K562 (cell line): ENCODE results near the gene ARV1. TPM values are rescaled to one million over a fixed set of nuclear protein-coding genes. Genes with fewer than 3 reads are reported as not detected.

Source experiments
- BDP1 ChIP-seq: IDR thresholded peaks from 3 replicates; pipeline ENCODE4 v1.6.1; 2011; ENCODE audit not compliant: insufficient read length, insufficient read depth
- CBFA2T3 ChIP-seq: fragments of 450-650 bp; IDR thresholded peaks from 2 replicates; pipeline ENCODE4 v1.6.1; 2017
- CCNT2 ChIP-seq: IDR thresholded peaks from 2 replicates; pipeline ENCODE4 v1.6.1; 2011; ENCODE audit warnings: borderline replicate concordance, low read depth, mild to moderate bottlenecking, moderate library complexity, mixed read lengths, low read length; ENCODE audit not compliant: insufficient read length; ENCODE audit errors: extremely low read depth
- DDX20 ChIP-seq: fragments of 450-650 bp; IDR thresholded peaks from 2 replicates; pipeline ENCODE4 v1.6.1; 2016; ENCODE audit warnings: missing genetic modification characterization, low read depth, mild to moderate bottlenecking, missing compliant biosample characterization, moderate library complexity
- DMBX1 ChIP-seq: fragments of 250-450 bp; sonication (Bioruptor Pico); IDR thresholded peaks from 2 replicates; pipeline ENCODE4 v1.8.0; 2022; ENCODE audit warnings: inconsistent platforms, mild to moderate bottlenecking, moderate library complexity, borderline replicate concordance
- LARP7 ChIP-seq: fragments of 450-650 bp; IDR thresholded peaks from 2 replicates; pipeline ENCODE4 v1.6.1; 2016
- MEF2D ChIP-seq: conservative IDR thresholded peaks from 2 replicates; pipeline ENCODE4 v1.6.1; 2016; ENCODE audit warnings: low read depth, missing genetic modification characterization, missing compliant biosample characterization
- MTA1 ChIP-seq: fragments of 450-650 bp; IDR thresholded peaks from 2 replicates; pipeline ENCODE4 v1.6.1; 2017; ENCODE audit warnings: borderline replicate concordance
- NR4A1 ChIP-seq, 2 experiments: fragments of 250-450 bp in 1 of 2; fragments of 450-650 bp in 1 of 2; sonication (Bioruptor Pico) in 1 of 2; IDR thresholded peaks; 2 replicates each; pipeline versions ENCODE4 v1.4.0 to v1.6.1; 2016 to 2020; ENCODE audit warnings: mild to moderate bottlenecking in 2 of 2, missing compliant biosample characterization in 1 of 2, missing genetic modification characterization in 1 of 2, moderate library complexity in 1 of 2
- NUFIP1 ChIP-seq: fragments of 450-650 bp; IDR thresholded peaks from 2 replicates; pipeline ENCODE4 v1.6.1; 2018; ENCODE audit not compliant: partially characterized antibody
- TAF7 ChIP-seq: fragments of 450-650 bp; IDR thresholded peaks from 2 replicates; pipeline ENCODE4 v1.6.1; 2016; ENCODE audit warnings: missing genetic modification characterization, missing compliant biosample characterization
- TCF15 ChIP-seq: fragments of 250-450 bp; sonication (Bioruptor Pico); IDR thresholded peaks from 2 replicates; pipeline ENCODE4 v1.8.0; 2022; ENCODE audit warnings: moderate library complexity, mild to moderate bottlenecking, inconsistent platforms
- TCF3 ChIP-seq: sonication (generic); formaldehyde crosslinking; IDR thresholded peaks from 2 replicates; pipeline ENCODE4 v1.4.0; 2020; ENCODE audit warnings: mild to moderate bottlenecking, missing genetic modification reagents
- ZNF134 ChIP-seq: fragments of 250-450 bp; sonication (Bioruptor Pico); conservative IDR thresholded peaks from 2 replicates; pipeline ENCODE4 v1.4.0; 2020
- ZNF212 ChIP-seq: fragments of 450-650 bp; formaldehyde crosslinking; IDR thresholded peaks from 2 replicates; pipeline ENCODE4 v1.4.0; 2020; ENCODE audit warnings: mild to moderate bottlenecking
- ZNF77 ChIP-seq: fragments of 250-450 bp; sonication (Bioruptor Pico); IDR thresholded peaks from 2 replicates; pipeline ENCODE4 v1.5.0; 2020
- polyA plus RNA-seq, 8 experiments: library from polyadenylated mRNA; depleted of rRNA in 4 of 8; stranded (reverse) in 5 of 8; unstranded in 3 of 8; fragments of >200 nt; fragmentation: Nextera tagmentation in 2 of 8; fragmentation: Illumina TruSeq in 1 of 8; extraction: Ambion mirVana in 2 of 8; extraction: Trizol in 1 of 8; gene quantifications; 2 replicates each; pipeline versions ENCODE4 v1.2.1 to v1.2.3, GENCODE V29; 2011 to 2014; ENCODE audit warnings: inconsistent platforms in 1 of 8, missing spikeins in 1 of 8
- total RNA-seq, 7 experiments: library from RNA; depleted of rRNA in 6 of 7; stranded (reverse); fragments of >200 nt in 6 of 7; fragmentation: Illumina TruSeq in 2 of 7; extraction: Trizol in 2 of 7; gene quantifications; 2 replicates each; pipeline versions ENCODE4 v1.2.1 to v1.2.3, GENCODE V29; 2011 to 2021; ENCODE audit warnings: low replicate concordance in 1 of 7
- TF ChIP-seq, protein P1 (sequence below): IDR thresholded peaks from 2 replicates; pipeline ENCODE4 v1.6.1; 2014; ENCODE audit warnings: antibody characterized with exemption
- TF ChIP-seq, protein P2 (sequence below): fragments of 200-800 bp; sonication (Bioruptor generic); IDR thresholded peaks from 2 replicates; pipeline ENCODE4 v1.6.1; 2017; ENCODE audit warnings: missing genetic modification characterization, missing compliant biosample characterization
- TF ChIP-seq, protein P3 (sequence below): sonication (generic); formaldehyde crosslinking; IDR thresholded peaks from 2 replicates; pipeline ENCODE4 v1.8.1; 2023; ENCODE audit warnings: mild to moderate bottlenecking, missing genetic modification reagents
- TF ChIP-seq, protein P4 (sequence below), 2 experiments: IDR thresholded peaks; 2 replicates each; pipeline ENCODE4 v1.6.1; 2012; ENCODE audit warnings: improper control_type of control experiment in 2 of 2, low read depth in 2 of 2, low read length in 2 of 2, borderline replicate concordance in 1 of 2

The ARV1 gene
- total and polyA plus RNA-seq, 9 of the 15 experiments (the other 6 are each of a cell fraction or from before 2014, with no cell fraction given): 54.8 to 139 (median 74.0) TPM

DNA sequence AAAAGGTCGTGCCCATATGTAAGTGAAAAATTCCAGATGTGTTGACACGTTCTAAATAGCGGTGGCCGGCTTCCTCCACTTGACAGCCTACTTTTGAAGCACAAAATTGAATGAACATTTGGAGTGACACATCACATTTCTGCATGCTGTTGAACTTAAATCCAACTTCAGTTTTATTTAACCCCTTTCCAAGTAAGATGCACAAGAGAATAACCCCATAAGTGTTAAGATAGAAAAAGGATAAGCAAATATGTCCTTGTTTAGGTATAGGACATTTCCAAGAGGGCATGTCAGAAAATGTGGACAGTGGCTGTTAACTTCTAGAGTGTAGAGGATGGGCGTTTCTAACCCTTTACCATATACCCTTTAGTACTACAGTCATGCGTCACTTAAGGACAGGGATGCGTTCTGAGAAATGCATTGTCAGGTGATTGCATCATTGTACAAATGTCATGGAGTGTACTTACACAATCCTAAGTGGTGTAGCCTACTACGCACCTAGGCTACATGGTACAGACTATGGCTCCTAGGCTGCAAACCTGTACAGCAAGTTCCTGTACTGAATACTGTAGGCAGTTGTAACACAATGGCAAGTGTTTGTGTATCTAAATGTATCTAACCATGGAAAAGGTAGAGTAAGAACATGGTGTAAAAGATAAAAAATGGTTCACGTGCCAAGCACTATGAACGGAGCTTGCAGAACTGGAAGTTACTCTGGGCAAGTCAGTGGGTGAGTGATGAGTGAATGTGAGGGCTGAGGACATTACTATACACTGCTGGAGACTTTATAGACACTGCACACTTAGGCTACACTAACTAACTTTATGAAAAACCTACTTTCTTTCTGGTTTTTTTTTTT lies 70.5 kb downstream of the ARV1 start (continued):
- TF ChIP-seq, protein P1, sequence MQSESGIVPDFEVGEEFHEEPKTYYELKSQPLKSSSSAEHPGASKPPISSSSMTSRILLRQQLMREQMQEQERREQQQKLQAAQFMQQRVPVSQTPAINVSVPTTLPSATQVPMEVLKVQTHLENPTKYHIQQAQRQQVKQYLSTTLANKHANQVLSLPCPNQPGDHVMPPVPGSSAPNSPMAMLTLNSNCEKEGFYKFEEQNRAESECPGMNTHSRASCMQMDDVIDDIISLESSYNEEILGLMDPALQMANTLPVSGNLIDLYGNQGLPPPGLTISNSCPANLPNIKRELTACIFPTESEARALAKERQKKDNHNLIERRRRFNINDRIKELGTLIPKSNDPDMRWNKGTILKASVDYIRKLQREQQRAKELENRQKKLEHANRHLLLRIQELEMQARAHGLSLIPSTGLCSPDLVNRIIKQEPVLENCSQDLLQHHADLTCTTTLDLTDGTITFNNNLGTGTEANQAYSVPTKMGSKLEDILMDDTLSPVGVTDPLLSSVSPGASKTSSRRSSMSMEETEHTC: no peak
- TF ChIP-seq DMBX1 (CRISPR knock-in tag) (peak; percentile 95), TCF15 (CRISPR knock-in tag) (peak; percentile 84), ZNF77 (no peak), TAF7 (tag) (peak; percentile 65; the same call in 1 of the 2 replicates), NUFIP1 (peak; percentile 24), MTA1 (peak; percentile 84), LARP7 (no peak), ZNF134 (CRISPR knock-in tag) (peak; percentile 65), ZNF212 (CRISPR knock-in tag) (peak; percentile 75; the same call in 1 of the 2 replicates), CBFA2T3 (0 out of 2 replicates have a peak, but pooled peaks have one; percentile 10), TCF3 (CRISPR knock-in tag) (peak; percentile 23; the same call in 1 of the 2 replicates), MEF2D (tag) (peak; percentile 75), BDP1 (no peak), NR4A1 (CRISPR knock-in tag; IDR thresholded peaks at IDR 0.05) (no peak), NR4A1 (tag; IDR thresholded peaks at IDR 0.05) (peak; percentile 97), CCNT2 (peak; percentile 55), DDX20 (tag) (peak; percentile 89)
- TF ChIP-seq, protein P2, sequence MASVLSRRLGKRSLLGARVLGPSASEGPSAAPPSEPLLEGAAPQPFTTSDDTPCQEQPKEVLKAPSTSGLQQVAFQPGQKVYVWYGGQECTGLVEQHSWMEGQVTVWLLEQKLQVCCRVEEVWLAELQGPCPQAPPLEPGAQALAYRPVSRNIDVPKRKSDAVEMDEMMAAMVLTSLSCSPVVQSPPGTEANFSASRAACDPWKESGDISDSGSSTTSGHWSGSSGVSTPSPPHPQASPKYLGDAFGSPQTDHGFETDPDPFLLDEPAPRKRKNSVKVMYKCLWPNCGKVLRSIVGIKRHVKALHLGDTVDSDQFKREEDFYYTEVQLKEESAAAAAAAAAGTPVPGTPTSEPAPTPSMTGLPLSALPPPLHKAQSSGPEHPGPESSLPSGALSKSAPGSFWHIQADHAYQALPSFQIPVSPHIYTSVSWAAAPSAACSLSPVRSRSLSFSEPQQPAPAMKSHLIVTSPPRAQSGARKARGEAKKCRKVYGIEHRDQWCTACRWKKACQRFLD (CRISPR knock-in tag): peak; percentile 91
- TF ChIP-seq, protein P3, sequence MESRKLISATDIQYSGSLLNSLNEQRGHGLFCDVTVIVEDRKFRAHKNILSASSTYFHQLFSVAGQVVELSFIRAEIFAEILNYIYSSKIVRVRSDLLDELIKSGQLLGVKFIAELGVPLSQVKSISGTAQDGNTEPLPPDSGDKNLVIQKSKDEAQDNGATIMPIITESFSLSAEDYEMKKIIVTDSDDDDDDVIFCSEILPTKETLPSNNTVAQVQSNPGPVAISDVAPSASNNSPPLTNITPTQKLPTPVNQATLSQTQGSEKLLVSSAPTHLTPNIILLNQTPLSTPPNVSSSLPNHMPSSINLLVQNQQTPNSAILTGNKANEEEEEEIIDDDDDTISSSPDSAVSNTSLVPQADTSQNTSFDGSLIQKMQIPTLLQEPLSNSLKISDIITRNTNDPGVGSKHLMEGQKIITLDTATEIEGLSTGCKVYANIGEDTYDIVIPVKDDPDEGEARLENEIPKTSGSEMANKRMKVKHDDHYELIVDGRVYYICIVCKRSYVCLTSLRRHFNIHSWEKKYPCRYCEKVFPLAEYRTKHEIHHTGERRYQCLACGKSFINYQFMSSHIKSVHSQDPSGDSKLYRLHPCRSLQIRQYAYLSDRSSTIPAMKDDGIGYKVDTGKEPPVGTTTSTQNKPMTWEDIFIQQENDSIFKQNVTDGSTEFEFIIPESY (CRISPR knock-in tag): peak; percentile 45; the same call in 1 of the 2 replicates
- TF ChIP-seq, protein P4, sequence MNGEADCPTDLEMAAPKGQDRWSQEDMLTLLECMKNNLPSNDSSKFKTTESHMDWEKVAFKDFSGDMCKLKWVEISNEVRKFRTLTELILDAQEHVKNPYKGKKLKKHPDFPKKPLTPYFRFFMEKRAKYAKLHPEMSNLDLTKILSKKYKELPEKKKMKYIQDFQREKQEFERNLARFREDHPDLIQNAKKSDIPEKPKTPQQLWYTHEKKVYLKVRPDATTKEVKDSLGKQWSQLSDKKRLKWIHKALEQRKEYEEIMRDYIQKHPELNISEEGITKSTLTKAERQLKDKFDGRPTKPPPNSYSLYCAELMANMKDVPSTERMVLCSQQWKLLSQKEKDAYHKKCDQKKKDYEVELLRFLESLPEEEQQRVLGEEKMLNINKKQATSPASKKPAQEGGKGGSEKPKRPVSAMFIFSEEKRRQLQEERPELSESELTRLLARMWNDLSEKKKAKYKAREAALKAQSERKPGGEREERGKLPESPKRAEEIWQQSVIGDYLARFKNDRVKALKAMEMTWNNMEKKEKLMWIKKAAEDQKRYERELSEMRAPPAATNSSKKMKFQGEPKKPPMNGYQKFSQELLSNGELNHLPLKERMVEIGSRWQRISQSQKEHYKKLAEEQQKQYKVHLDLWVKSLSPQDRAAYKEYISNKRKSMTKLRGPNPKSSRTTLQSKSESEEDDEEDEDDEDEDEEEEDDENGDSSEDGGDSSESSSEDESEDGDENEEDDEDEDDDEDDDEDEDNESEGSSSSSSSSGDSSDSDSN (IDR thresholded peaks at IDR 0.05; ENCODE audit: borderline replicate concordance in 1 of 2, low read depth in 2 of 2, low read length in 2 of 2): 0 out of 4 replicates have a peak, but pooled peaks of 1 of the 2 experiments have one; percentile 16
